Measurements from ENCODE around the gene NIFK.
A peak's percentile ranks its signal among the peaks of the same experiment; 100 is the strongest.

Gene NIFK

DNA sequence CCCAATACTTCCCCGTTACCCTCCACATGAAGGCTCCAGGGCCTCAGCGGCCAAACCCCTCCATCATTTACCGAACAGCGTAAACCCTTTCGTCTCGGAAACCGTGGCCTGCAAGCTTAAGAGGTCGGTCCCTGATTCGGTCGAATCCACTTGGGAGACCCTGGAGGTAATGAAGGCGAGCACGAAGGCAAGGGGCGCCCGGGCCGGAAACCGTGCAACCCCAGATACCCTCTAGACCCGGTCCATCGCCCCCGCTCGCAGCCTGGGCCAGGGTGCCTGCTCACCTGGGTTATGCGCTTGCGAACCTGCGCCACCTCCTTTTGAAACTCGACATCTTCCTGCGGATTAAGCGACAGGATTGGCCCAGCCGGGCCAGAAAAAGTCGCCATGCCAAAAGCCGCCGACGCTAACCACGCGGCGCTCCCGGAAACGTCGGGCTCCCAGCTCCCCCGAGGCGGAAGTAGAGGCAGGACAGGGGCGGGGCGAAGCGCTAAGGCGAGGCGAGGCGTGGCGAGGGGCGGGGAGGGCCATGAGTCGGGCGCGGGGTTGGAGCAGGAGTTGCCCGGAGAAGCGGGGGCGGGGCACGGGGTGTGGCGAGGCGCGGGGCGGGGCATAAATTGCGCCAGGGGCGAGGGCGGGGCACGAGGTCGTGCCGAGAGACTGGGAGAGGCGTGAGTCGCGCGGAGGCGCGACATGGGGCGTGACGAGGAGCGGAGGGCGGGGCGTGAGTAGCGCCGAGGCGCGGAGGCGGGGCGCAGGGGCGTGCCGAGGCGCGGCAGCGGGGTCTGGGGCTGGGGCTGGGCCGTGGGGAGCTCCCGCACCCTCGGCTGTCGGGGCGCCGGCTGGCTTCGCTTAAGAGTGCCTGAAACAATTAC is at the start of gene NIFK:
TSS of gene NIFK (minus strand) at position 414 of the 875 bp plus-strand sequence. CDS start at position 389, 25 bp downstream.
- no peak for FAIRE-seq
- DNase-seq (ENCODE audit: insufficient read length, low spot score) = peak; percentile 90
- TF ChIP-seq POLR2A (IDR thresholded peaks at IDR 0.05; ENCODE audit: low read depth, low read length) = peak; percentile 71

DNA sequence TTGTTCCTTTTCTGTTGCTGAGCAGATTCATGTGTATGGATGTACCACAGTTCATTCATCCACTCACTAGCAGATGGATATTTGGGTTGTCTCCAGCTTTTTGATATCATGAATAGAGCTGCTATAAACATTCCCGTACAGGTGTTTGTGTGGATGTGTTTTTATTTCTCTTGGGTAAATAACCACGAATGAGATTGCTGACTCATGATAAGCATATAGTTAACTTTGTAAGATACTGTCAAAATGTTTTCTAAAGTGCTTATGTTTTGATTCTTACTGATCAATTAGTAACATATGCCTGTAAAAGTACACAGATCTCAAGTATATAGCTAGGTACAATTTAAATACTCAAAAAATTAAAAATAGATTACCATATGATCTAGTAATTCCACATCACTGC is 46.5 kb upstream of the NIFK start:
- FAIRE-seq (no peak), DNase-seq (ENCODE audit: insufficient read length, low spot score) (no peak)
- no peak for TF ChIP-seq POLR2A (IDR thresholded peaks at IDR 0.05; ENCODE audit: low read depth, low read length)

DNA sequence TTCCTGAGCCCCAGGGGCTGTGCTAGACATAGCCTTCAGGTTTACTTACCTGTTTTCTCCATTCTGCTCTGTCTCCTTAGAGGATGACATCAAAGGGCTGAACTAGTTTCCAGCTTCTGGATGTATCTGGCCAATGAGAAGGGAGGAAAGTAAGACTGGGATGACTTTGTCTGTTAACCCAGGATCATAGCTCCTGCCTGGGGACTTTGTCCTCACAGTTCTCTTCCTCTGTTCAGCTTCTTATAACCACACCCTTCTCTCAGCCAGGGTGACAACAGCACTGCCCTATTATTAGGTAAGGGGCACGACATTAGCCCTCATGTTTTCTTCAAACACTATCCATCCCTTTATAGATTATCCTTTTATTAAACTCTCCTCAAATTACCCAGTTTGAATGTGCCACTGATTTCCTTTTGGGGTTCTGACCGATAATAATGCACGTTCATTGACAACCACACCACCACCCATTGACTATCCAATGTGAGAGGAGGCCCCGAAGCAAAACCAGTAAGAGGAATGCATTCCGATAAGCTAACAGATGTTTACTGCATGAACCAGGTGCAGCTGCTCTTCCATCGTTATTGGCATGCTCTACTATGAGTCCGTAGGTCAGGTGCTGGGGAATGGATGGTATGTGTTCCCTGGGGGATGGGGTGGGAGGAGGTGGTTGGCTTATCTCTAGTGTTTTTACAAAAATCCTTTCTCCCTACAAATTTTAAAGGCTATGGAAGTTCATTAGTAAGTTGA is 42.2 kb upstream of the NIFK start:
- FAIRE-seq = no peak
- DNase-seq (ENCODE audit: insufficient read length, low spot score) = no peak
- TF ChIP-seq POLR2A (IDR thresholded peaks at IDR 0.05; ENCODE audit: low read depth, low read length) = no peak

DNA sequence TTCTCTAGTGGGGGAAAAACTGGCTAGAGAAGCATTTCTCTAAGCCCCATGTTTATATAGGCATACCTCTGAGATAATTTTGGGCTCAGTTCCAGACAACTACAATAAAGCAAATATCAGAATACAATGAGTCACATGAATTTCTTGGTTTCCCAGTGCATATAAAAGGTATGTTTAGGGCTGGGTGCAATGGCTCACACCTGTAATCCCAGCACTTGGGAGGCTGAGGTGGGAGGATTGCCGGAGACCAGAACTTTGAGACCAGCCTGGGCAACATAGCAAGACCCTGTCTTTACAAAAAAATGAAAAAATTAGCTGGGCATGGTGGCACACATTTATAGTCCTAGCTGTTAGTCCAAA is 41.0 kb upstream of the NIFK start:
- TF ChIP-seq POLR2A (IDR thresholded peaks at IDR 0.05; ENCODE audit: low read depth, low read length) = no peak
- FAIRE-seq (no peak), DNase-seq (ENCODE audit: insufficient read length, low spot score) (no peak)

DNA sequence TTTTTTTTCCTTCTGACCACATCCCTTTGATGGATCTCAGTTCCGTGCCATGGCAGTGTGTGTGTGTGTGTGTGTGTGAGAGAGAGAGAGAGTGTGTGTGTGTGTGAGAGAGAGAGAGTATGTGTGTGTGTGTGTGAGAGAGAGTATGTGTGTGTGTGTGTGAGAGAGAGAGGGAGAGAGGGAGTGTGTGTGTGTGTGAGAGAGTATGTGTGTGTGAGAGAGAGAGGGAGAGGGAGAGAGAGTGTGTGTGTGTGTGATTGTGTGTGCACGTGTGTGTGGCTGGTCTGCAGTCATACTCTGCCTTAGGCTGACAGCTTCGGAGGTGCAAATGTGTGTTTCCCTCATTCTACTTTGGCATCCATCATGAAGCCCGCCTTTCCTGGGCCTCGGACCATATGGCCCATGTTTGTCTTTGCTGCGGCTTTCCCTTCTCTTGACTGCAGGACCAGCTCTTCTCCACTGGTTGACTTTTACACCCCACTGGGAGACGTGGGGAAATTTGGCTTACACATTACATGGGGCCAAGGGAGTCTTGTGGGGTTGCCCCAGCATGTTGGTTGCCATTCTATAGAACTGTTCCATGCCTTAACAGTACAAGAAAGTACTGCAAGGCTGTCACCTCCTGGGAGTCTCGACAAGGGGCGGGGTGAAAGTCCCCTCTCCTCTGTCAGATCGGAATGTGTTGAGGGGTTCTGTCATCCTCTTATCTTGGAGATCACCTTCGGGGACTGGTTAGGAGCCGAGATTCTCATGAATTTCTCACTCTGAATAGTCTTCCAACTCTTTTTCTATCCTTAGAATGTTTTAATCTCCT is 40.4 kb upstream of the NIFK start:
- FAIRE-seq (no peak), DNase-seq (ENCODE audit: insufficient read length, low spot score) (no peak)
- TF ChIP-seq POLR2A (IDR thresholded peaks at IDR 0.05; ENCODE audit: low read depth, low read length) = no peak

DNA sequence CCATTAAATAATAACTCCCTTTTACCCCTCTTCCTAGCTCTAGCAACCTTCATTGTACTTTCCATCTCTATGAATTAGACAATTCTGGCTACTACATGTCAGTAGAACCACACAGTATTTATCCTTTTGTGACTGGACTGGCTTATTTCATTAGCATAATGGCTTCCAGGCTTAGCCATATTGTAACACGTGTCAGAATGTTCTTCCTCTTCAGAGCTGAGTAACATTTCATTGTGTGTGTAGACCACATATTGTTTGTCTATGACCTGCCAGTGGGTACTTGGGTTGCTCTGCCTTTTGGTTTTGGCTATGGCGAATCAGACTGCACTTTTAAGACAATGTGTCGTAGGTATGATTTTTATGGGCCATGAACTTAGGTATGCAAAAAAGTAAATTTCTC is 39.7 kb upstream of the NIFK start:
- no peak for FAIRE-seq
- TF ChIP-seq POLR2A (IDR thresholded peaks at IDR 0.05; ENCODE audit: low read depth, low read length) = no peak
- no peak for DNase-seq (ENCODE audit: insufficient read length, low spot score)

DNA sequence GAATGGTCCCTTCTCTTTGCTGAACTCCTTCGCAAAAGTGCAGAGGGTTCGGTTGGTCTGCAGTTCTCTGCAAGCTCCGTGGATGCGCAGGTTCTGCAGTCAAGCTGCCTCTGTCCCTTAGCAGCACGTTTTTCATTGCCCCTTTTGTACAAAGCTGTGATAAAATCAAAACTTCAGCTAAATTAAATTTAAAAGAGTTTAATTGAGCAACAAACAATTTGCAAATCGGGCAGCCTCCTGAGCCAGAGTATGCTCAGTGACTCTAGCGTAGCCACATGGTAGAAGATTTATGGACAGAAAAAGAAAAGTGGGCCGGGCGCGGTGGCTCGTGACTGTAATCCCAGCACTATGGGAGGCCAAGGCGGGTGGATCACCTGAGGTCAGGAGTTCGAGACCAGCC is 37.6 kb upstream of the NIFK start:
- no peak for TF ChIP-seq POLR2A (IDR thresholded peaks at IDR 0.05; ENCODE audit: low read depth, low read length)
- no peak for DNase-seq (ENCODE audit: insufficient read length, low spot score)
- FAIRE-seq = no peak

DNA sequence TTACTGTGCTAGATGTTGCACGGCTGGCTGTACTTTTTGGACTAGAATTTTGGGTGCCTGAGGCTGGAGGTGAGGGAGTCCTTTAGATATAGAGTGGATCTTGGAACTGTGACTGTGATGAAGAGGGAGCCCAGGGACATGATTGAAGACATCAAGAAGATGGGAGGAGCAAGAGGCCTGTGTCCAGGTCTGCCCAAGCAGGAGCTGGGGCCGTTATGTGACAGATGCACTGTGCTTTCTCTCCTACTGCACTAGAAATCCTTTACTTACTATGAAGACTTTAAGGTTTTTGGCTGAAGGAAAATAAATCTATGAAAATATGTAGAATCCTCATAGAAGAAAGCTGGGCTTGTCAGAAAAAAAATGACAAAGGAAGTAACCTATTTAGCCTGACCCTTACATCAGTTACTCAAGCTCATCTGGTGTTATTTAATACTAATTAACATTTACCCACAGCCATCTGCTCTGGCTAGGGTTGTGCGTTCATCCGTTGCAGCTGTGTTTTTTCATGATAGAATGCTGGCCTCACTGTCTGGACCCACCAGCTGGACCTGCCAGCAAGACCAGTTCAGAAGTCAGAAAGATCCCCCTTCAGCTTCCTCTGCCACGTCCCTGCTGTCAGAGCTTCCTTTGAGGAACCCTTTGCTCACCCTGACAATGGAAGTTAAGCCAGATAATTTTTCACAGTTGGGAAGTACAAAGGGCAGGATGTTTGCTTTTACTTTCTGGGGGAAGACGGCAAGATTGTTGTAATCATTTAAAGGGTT is 35.5 kb upstream of the NIFK start:
- FAIRE-seq (no peak), DNase-seq (ENCODE audit: insufficient read length, low spot score) (no peak)
- TF ChIP-seq POLR2A (IDR thresholded peaks at IDR 0.05; ENCODE audit: low read depth, low read length) = no peak

DNA sequence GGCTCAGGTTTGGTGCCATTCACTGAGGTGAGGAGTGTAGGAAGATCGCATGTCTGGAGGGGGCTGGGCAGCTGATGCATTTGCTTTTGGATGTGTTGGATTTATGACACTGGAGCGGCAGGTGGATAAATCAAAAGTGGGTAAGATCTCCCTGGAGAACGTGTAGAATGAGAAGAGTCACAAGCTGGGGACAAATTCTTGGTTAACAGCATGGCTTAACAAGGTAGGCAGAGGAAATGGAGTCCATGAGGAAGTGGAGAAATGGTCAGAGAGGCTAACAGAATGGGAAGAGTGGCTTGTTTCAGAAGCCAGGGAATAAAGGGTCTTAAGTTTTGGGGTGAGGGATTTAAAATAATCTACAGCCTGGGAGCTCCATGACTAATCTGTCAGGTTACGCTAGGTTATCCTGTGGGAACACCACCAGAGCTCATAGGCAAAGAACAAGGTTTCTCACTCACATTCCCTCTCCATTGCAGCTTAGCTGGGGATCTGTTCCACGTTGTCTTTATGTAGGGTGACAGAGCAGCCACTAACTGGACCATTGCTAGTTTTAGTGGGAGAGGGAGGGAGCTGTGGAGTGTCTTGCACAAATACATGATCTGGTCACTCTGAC is 31.6 kb upstream of the NIFK start:
- FAIRE-seq (no peak), DNase-seq (ENCODE audit: insufficient read length, low spot score) (no peak)
- no peak for TF ChIP-seq POLR2A (IDR thresholded peaks at IDR 0.05; ENCODE audit: low read depth, low read length)

DNA sequence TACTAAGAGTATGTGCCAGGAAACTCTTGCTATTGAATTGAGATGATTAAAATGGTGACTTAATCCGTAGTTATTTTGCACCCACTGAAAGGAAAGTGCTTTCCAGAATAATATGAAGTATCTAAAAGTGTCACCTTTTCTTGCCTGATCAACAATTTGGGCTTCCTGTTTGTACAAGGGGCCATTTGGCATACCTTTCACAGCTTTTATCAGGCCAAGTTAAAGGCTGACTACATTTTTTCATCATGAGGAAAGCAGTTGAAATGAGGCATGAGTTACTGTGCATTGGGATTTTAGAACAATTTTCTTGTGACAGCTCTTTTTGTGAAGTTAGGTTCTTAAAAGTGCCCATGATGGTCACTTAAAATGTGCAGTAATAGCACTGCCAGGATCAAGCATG is 29.9 kb upstream of the NIFK start:
- DNase-seq (ENCODE audit: insufficient read length, low spot score) (no peak), FAIRE-seq (peak; percentile 64)
- TF ChIP-seq POLR2A (IDR thresholded peaks at IDR 0.05; ENCODE audit: low read depth, low read length) = no peak

DNA sequence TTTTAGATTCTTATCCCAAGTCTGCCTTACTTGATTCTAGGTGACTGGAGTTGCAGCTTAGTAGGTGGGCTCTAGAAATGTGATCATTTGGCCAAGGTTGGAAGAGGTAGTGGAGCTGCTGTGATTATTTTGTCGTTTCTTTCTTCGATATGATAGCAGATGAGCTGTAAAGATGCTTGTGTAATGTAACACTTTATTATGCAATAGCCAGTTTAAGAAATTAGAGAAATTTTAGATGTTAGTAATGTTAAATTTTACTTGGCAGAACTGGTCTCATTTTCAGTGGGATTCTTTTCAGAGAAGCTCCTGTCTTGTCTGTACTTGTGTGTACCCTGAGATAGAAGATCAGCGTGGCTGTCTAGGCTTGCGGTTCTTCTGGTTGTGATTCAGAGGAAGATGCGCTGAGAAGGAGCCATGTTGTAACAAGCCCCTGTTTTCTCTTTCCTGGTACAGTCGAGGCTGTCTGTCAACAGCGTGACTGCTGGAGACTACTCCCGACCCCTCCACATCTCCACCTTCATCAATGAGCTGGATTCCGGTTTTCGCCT is 28.1 kb upstream of the NIFK start:
- FAIRE-seq (no peak), DNase-seq (ENCODE audit: insufficient read length, low spot score) (no peak)
- no peak for TF ChIP-seq POLR2A (IDR thresholded peaks at IDR 0.05; ENCODE audit: low read depth, low read length)

DNA sequence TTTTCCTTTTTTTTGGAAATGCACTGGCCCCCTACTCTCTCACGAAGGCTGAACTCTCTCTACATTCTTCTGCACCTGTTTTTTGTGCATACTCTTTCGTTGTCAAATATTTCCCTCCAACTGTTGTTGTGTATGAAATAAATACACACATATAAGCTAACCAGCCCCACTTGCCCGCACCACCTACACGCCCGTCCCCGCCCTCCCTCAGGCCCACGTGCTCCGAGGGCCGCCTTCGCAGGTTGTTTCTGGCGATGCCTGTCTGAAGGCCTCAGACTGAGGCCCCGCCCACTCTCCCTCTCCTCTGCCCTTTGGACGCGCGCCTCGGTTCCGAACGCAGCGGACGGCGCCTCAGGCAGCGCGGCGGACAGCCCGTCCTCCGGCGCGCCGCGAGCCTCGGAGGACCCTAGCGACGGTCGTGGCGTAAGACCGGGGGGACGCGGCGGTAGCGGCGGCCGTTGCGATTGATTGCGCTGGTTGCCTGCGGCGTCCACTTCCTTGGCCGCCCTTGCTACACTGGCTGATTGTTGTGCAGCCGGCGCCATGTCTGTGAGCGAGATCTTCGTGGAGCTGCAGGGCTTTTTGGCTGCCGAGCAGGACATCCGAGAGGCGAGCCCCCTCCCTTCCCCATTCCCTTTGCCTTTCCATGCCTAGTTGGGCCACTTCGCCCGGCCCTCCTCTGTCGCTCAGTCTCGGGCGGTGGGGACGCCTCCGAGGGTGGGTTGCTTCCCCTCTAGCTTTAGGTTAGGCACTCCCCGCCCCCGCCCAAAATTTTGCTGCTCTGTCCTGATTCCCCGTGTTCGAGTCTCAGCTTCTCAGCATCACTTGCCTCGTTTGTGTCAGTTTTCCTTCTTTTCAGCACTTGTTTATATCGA is 18.8 kb upstream of the NIFK start, which contains the start of gene TSN:
TSS of gene TSN (plus strand) at position 415 of the 875 bp plus-strand sequence. CDS start at position 544, 129 bp downstream.
- TF ChIP-seq POLR2A (IDR thresholded peaks at IDR 0.05; ENCODE audit: low read depth, low read length) = peak; percentile 67
- peak; percentile 82 for DNase-seq (ENCODE audit: insufficient read length, low spot score)
- peak; percentile 53 for FAIRE-seq

All from H54 (cell line).